Germinal center (tissue), 1 donor: Measurements from ENCODE around the gene AAMP.

ENCODE experiments used
- DNase-seq: peaks from one replicate; pipeline ENCODE4 v3.0.0; 2012; ENCODE audit warnings: mixed read lengths, low spot score

AAMP gene

DNA sequence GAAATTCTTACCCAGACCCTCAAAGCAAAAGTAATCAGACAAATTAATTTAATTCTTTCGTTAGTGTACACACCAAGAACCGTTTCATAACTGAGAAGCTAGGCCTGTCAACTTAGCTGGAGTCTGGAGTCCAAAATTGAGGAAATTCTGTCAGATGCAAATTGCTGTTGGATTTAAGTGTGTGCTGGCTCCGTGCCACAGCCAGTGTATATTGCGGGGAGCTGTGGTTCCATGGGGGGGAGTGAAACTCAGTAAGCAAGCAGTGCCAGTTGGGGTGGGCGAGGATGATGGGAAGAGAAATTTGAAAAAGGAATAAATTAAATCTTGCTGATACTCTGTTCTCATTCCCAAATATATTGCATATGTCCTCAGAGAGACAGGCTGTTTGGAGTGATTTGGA lies 48.9 kb downstream of the AAMP start:
- DNase-seq: no peak

- DNase-seq: no peak
Observed at GRCh38 chr2:218219934-218220333, 50.0 kb downstream of the AAMP start.

DNA sequence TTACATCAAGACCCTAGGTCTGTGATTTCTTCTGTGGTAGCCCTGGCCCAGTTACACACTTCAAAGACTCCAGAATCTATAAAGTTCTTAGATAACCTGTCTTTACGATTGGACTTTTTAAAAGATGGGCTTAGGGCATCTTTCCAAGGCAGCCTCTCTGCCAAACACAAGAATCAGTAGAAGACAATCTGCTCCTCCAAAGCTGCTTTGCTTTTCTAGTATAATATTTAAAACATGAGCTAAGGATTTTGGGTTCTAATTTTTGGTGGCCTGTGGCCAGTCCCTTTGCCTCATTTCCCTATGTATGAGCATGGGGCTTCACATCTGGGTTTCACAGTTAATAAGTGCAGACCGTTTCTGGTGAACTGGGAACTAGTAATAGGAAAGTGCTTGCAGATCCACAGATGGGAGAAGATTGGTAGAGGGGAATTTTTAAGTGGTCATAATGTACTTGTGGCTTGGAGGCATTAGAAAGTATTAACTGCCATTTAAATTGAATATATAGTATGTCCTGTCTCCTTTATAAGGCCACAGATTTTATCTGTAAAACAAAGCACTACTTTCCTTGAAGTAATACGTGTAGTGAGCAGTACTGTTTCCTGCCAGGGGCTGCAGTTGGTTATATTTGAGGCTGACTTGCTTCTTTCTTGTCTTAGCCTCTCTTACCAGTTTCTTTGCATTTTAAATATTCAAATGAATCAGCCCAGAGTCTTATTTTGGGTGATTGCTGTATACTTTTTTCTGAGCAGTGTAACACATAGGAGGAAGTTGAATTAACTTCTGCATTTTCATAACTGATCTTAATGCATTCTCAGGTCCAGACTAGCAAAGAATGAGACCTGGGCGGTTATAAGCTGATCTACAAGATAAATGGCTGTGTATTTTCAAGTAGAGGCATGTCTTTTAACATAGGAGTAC lies 51.4 kb downstream of the AAMP start:
- DNase-seq: peak; percentile 82

- DNase-seq: peak; percentile 82
Observed at GRCh38 chr2:218217360-218218267, 52.3 kb downstream of the AAMP start.

- peak; percentile 94 for DNase-seq
Observed at GRCh38 chr2:218216674-218217359, 53.1 kb downstream of the AAMP start, which contains the start of gene ARPC2. TSS of gene ARPC2 (plus strand) at chr2:218217189. CDS start at chr2:218217471, 282 bp downstream.

DNA sequence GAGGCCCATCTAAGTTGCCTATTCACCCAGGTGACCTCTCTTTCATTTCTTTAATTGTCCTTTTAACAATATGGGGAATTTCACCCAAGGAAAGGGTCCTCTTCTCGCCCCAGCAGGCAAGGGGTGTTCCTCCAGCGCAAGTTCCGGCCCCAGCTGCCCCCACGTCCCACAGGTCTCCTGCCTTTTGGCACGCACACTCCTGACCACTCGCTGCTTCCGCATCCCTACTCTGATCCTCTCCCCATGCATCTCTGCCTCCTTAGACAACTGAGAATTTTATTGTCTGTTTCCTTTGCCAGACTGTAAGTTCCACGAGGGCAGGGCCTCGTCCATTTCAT lies 53.6 kb downstream of the AAMP start:
- DNase-seq: no peak
